ENCODE data around the gene CLCN4. TPM values are rescaled to one million over a fixed set of nuclear protein-coding genes. Genes with fewer than 3 reads are reported as not detected.

Gene CLCN4
- total and polyA plus RNA-seq, 10 of the 15 experiments (the other 5 are each of a cell fraction or from before 2014, with no cell fraction given) = 0.90 to 6.9 (median 2.9) TPM

DNA sequence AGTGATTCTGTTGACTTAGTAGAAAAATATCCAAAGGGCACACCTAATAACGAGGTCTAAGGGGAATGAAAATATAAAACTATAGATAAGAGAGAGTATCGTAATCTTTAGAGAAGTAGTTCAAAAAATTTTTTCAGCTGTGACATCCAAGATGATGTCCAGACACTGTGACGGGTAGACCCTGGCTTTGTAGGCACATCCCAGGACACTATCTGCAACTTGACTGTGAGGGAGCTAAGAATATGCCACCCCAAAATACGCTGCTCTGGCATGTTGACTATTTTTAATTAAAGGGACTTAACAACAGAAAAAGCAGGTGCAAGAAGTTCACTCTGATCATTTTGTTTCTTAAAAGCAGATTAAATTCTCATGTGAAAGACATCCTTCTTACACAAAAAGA lies 89.5 kb downstream of the CLCN4 start (continued):
- TF ChIP-seq PRDM15 (CRISPR knock-in tag; IDR thresholded peaks at IDR 0.05) (no peak), NRF1 (conservative IDR thresholded peaks at IDR 0.05; ENCODE audit: low read depth, low read length) (no peak), POLR2A (IDR thresholded peaks at IDR 0.05; ENCODE audit: low read depth, low read length) (no peak), SMAD1 (IDR thresholded peaks at IDR 0.05; ENCODE audit: low read depth, partially characterized antibody) (no peak), JUNB (IDR thresholded peaks at IDR 0.05) (no peak), STAT1 (conservative IDR thresholded peaks at IDR 0.05) (no peak), ZBTB33 (IDR thresholded peaks at IDR 0.05) (no peak)

DNA sequence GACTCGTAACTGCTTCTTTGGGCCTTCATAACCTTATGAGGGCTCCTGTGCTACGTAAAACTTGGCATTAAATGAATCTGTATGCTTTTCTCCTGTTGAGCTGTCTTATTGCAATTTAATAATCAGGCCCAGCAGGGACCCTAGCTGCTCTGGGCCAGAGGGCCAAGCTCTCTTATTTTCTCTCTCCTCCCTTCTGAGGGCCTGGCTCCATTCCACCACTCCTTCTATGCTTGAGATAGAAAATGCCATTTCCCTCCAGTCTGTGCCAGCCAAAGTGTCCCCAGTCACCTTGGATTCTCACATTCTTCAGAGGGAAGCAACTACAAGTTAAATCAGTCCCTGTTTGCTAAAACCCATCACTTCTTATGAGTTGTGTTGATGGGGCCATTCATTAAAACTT lies 90.1 kb downstream of the CLCN4 start:
- no TSS peak for BruUV-seq (replicated peaks)
- H3K4me3 ChIP-seq = no peak overlapping the region
- H4K20me1 ChIP-seq (ENCODE audit: control insufficient read depth, insufficient read depth) = no peaks in the 10 kb centered on the region
- FAIRE-seq (no peak), DNase-seq (ENCODE audit: low read depth, low spot score) (no peak), ATAC-seq (no peak)
- H2AFZ ChIP-seq (ENCODE audit: control insufficient read depth, low read depth, low read length) = no peak overlapping the region
- SMC1A ChIA-PET (ENCODE audit: uncharacterized antibody, unreplicated experiment) = no interaction called here
- RAD21 ChIA-PET (ENCODE audit: unreplicated experiment) = no interaction called here
- H3K27ac ChIP-seq (ENCODE audit: control insufficient read depth, insufficient read depth) = no peak overlapping the region
- no peak overlapping the region for H3K4me2 ChIP-seq (ENCODE audit: control insufficient read depth, insufficient read depth)
- intact Hi-C loops (cut with micrococcal nuclease; ENCODE audit: unreplicated experiment) (no loop called here), in situ Hi-C loops (cut with MboI) (no loop called here)
- no peak overlapping the region for H3K9ac ChIP-seq (ENCODE audit: control insufficient read depth, insufficient read depth, low read length)
- 16% methylated on average over 2 of the region's 2 CpGs for WGBS (ENCODE audit: insufficient coverage, insufficient replicate concordance, low lambda C conversion rate, missing lambda C conversion rate)
- POLR2A ChIA-PET = no interaction called here
- H3K9me3 ChIP-seq (replicated peaks; ENCODE audit: control insufficient read depth, insufficient read depth, low read length) = no peaks in the 10 kb centered on the region
- CTCF ChIA-PET = no interaction called here
- no peaks in the 10 kb centered on the region for H3K79me2 ChIP-seq (ENCODE audit: control insufficient read depth, insufficient read depth, low read length)
- no peaks in the 10 kb centered on the region for H3K27me3 ChIP-seq (replicated peaks in 1 of 2; ENCODE audit: control insufficient read depth in 2 of 2, insufficient read depth in 2 of 2, low read length in 1 of 2)
- no peaks in the 10 kb centered on the region for H3K4me1 ChIP-seq (ENCODE audit: control insufficient read depth, insufficient read depth, low read length)
- TF ChIP-seq GATAD2B (conservative IDR thresholded peaks at IDR 0.05; ENCODE audit: low read depth) (no peak), SREBF1 (IDR thresholded peaks at IDR 0.05; ENCODE audit: low read length) (no peak), BACH1 (IDR thresholded peaks at IDR 0.05; ENCODE audit: borderline replicate concordance) (no peak), ATF3 (IDR thresholded peaks at IDR 0.05; ENCODE audit: borderline replicate concordance, extremely low read depth, low read depth, low read length) (no peak), NR2C1 (IDR thresholded peaks at IDR 0.05) (no peak)
- TF ChIP-seq, protein P1, sequence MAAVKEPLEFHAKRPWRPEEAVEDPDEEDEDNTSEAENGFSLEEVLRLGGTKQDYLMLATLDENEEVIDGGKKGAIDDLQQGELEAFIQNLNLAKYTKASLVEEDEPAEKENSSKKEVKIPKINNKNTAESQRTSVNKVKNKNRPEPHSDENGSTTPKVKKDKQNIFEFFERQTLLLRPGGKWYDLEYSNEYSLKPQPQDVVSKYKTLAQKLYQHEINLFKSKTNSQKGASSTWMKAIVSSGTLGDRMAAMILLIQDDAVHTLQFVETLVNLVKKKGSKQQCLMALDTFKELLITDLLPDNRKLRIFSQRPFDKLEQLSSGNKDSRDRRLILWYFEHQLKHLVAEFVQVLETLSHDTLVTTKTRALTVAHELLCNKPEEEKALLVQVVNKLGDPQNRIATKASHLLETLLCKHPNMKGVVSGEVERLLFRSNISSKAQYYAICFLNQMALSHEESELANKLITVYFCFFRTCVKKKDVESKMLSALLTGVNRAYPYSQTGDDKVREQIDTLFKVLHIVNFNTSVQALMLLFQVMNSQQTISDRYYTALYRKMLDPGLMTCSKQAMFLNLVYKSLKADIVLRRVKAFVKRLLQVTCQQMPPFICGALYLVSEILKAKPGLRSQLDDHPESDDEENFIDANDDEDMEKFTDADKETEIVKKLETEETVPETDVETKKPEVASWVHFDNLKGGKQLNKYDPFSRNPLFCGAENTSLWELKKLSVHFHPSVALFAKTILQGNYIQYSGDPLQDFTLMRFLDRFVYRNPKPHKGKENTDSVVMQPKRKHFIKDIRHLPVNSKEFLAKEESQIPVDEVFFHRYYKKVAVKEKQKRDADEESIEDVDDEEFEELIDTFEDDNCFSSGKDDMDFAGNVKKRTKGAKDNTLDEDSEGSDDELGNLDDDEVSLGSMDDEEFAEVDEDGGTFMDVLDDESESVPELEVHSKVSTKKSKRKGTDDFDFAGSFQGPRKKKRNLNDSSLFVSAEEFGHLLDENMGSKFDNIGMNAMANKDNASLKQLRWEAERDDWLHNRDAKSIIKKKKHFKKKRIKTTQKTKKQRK (IDR thresholded peaks at IDR 0.05; ENCODE audit: low read depth, low read length) = no peak
- TF ChIP-seq, protein P2, sequence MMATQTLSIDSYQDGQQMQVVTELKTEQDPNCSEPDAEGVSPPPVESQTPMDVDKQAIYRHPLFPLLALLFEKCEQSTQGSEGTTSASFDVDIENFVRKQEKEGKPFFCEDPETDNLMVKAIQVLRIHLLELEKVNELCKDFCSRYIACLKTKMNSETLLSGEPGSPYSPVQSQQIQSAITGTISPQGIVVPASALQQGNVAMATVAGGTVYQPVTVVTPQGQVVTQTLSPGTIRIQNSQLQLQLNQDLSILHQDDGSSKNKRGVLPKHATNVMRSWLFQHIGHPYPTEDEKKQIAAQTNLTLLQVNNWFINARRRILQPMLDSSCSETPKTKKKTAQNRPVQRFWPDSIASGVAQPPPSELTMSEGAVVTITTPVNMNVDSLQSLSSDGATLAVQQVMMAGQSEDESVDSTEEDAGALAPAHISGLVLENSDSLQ (IDR thresholded peaks at IDR 0.05) = no peak
- no peaks in the 10 kb centered on the region for H3K36me3 ChIP-seq (ENCODE audit: control insufficient read depth in 2 of 2, insufficient read depth in 2 of 2, low read length in 1 of 2)

All from GM12878 (cell line).